Superior temporal gyrus (tissue), 1 donor: ENCODE data around the gene TUBGCP5.
A peak's percentile ranks its signal among the peaks of the same experiment; 100 is the strongest.
"Not testable (repeated sequence)": the region's sequence is repeated elsewhere in the genome, so short reads cannot be mapped to it uniquely, and the experiment has no call there.

Source experiments
- DNase-seq: peaks from one replicate; pipeline ENCODE4 v3.0.0-alpha.2; 2016; ENCODE audit errors: extremely low spot score

TUBGCP5 gene

DNA sequence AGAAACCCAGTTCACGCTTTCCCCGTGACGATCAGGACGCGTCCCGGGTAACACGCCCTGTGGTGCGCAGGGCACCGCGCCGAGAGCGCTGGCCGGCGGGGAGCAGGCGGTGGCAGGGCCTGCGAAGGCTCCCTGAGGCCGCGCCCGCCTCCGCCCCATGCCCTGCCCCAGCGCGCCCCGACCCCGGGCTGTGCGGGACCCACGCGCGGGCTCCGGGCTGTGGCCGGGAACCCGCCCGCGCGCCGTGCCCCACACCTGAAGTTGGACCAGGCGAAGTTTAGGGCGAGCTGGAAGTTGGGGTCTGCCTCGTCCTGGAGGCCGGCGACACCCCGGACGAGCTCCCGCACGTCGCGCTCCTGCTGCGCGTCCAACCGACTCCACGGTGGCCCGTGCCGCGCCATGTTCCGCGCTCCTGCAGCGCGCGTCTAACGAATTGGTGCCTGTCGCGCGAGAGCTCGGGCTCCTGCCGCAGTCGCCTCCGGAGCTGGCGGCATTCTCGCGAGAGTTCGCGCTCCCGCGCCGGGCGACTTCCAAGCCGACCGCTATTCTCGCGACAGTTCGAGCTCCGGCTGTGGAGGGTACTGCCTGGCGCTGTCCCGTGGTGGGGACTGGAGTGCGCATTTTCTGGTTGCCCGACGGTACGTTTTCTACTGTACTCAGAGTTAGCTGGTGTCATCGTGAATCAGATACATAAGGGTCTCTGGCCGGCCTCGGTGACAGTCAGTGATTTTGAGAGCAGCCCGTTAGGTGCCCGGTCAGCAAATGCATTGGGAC, at the start of gene TUBGCP5:
TUBGCP5 (minus strand) TSS at position 427 of the 774 bp plus-strand sequence; CDS start at position 401, 26 bp downstream.
- DNase-seq: peak; percentile 92

GRCh38 chr15:23083115-23083514, 43.7 kb upstream of the TUBGCP5 start:
- DNase-seq: no peak

DNA sequence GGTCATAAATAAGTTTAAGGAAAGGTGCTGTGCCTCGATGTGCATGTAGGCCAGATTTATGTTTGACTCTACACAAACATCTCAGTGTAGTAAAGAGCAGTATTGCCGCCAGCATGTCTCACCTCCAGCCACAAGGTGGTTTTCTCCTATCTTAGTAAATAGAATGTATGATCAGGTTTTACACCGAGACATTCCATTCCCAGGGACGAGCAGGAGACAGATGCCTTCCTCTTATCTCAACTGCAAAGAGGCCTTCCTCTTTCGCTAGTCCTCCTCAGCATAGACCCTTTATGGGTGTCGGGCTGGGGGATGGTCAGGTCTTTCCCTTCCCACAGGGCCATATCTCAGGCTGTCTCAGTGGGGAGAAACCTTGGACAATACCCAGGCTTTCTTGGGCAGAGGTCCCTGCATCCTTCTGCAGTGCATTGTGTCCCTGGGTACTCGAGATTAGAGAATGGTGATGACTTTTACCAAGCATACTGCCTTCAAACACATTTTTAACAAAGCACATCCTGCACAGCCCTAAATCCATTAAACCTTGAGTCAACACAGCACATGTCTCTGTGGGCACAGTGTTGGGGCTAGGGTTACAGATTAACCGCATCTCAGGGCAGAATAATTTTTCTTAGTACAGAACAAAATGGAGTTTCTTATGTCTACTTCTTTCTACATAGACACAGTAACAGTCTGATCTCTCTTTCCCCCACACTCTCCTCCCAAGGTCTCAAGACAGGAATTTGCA, 42.8 kb upstream of the TUBGCP5 start:
- not testable (repeated sequence) for DNase-seq

GRCh38 chr15:23081271-23081670, 41.9 kb upstream of the TUBGCP5 start:
- peak; percentile 27 for DNase-seq

- DNase-seq: no peak
These were observed 40.4 kb upstream of the TUBGCP5 start for GRCh38 chr15:23079766-23080165.

DNA sequence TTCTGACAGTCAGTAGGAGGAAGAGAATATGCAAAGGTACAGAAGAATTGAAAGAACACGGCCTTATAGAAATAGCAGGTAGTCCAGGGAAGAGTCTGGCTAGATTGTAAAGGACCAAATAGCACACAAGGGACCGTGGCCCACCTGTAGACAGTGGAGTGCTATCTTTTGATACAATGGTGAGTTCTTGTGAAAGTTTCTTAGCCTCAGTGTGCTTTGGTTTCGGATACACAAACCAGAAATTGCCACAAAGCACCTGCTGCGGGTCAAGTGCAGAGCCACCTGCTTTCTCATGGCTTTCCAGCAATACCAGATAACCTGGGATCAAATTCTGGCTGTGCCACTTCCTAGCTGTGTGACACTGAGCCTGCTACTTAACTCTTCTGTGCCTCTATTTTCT, 36.6 kb upstream of the TUBGCP5 start:
- DNase-seq: no peak

DNA sequence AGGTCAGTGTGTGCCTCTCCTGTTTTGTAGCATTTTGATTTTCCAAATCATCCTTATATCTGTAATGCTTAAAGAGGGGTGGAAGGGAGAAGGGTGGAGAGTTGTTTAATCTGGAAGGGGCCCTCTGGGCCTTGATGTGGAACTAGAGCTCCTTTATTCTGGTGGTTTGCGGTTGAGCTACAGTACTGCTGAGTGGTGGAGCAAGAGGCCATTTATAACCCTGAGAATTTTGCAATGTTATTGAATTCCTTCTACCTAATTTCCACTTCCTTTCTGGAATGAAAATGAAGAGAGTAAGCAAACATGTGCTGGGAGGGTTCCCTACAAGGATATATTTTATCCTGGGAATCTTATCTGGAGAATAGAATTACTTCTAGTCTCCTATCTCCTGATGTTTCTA, 35.3 kb upstream of the TUBGCP5 start:
- no peak for DNase-seq

DNA sequence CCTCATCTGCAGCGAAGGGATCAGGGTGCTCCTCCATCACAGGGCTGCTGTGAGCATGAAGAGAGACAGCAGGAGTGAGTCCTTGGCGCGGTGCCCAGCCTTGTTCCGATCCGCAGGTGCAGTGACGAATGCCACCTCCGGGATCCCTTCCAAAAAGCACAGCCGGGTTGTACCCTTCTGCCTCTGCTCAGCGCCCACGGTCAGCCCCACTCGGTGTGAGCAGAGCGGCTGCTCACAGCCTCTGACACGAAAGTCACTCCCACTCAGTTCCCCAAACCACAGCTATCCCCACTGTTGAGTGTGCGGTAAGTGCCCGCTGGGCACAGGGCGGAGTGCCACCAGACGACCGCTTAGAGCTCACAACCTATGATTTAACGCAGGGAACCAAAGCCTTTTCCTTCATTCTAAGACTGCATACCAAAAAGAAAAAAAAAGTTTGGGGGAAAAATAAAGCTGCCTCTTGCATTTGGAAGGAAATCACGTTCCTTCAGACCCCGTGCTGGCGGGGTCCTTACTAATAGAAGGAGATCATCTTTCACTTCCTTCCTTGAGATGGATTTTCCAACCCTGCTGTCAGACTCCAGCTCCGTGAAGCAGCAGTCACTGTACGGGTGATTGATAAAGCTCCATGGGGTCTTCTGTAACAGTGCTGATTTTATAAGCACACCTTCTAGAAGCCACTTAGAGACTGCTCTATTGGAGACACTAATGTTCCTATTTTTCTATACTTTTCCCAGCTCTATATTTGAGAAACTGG, 34.7 kb upstream of the TUBGCP5 start:
- DNase-seq: peak; percentile 8

DNA sequence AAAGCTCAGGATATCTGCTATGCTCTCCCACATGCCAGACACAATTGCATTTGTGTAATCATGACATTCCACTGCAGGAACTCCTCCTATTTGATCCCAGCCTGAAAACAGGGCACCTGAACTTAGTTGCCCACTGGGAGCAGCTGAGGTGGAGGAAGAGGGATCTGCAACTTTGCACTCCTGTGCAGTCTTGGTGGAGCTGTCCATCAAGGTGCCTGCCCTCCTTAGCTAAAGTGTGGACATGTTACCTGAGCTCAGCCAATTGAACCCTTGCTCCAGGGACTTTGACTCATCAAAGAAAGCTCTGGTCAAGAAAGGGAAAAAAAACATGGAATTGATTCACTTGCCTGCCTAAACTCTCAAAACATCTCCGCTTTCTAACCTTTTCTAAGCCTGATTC, 33.3 kb upstream of the TUBGCP5 start:
- DNase-seq: peak; percentile 1

- no peak for DNase-seq
These were observed 30.3 kb upstream of the TUBGCP5 start for GRCh38 chr15:23069496-23070166.

DNA sequence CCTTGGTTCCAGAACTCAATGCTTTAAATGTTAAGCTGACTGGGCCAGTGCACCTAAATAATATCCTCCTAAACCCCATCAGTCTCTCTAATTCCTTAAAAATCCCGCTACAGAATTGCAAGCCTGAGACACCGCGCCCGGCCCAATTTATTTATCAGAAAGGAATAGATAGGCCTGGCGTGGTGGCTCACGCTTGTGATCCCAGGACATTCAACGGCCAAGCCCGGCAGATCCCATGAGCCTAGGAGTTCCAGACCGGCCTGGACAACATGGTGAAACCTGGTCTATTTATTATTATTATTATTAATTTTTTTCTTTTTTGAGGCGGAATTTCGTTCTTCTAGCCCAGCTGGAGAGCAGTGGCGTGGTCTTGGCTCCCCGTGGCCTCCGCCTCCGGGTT, 28.0 kb upstream of the TUBGCP5 start:
- DNase-seq: no peak

DNA sequence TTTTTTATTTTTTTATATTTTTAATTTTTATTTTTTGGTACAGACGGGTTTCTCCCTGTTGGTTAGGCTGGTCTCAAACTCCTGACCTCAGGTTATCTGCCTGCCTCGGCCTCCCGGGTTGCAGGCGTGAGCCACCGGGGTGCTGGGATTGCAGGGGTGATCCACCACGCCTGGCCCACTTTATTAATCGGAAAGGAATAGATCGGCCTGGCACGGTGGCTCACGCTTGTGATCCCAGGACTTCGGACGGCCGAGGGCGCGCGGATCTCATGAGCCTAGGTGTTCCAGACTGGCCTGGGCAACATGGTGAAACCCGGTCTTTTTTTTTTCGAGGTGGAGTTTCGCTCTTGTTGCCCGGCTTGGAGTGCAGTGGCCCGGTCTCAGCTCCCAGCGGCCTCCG, 26.5 kb upstream of the TUBGCP5 start:
- no peak for DNase-seq

DNA sequence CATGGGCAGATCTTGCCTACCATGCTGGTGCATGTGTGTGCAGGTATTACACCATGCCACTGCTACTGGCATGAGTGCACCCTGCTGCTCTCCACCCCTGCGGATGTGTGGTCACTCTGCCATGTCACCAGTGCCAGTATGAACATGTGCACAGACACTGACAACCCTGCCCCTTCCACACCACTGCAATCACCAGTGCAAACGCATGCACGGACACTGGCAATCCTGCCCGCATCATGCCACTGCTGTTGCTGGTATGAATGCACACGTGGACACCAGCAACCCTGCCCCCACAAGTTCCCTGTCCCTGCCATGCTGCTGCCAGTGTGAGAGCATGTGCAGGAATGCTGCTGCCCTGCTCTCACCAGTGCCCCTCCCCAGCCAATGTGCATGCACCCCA, 24.8 kb upstream of the TUBGCP5 start:
- DNase-seq: no peak

DNA sequence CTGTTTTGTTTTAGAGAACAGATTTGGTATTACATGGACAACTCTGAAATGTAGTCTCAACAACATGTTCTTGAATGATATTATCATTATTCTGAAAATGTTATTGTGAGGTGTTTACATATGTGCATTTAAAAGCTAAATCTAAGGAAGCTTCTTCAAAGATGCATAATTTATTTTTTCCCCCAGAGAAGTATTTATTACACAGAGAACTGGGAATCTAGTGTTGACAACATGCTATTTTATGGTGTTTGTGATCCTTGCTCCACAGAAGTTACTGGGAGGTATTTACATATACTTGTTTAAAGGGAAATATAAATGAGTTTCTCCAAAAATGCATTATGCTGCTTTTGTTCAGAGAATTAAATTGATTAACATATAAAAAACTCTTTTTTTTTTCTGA, 18.3 kb upstream of the TUBGCP5 start:
- no peak for DNase-seq

DNA sequence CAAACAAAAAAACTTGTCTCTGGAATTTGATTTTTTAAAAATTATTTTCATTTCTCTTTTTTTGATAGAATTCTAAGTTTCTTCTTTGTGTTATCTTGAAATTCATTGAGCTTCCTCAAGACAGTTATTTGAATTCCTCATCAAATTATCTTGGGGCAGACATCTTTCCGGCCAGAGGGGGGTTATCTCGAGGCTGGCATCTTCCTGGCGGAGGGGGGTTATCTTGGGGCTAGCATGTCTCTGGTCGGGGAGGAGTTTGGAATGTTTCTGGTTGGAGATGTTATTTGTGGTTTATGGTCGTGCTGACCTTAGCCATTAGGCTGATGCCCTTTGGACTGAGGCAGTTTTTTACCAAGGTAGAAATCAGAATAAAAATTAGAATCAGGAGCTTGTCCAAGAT, 15.9 kb upstream of the TUBGCP5 start:
- peak; percentile 1 for DNase-seq

DNA sequence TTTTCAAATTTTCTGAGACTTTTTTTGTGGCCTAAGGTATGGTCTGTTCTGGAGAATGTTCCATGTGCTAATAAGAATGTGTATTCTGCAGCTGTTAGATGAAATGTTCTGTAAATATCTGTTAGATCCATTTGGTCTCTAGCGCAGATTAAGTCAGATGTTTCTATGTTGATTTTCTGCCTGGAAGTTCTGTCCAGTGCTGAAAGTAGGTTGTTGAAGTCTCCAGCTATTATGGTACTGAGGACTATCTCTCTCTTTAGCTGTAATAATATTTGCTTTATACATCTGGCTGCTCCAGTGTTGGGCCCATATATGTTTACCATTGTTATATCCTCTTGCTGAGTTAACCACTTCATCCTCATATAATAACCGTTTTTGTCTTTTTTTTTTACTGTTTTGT, 13.2 kb upstream of the TUBGCP5 start:
- peak; percentile 8 for DNase-seq

- peak; percentile 6 for DNase-seq
These were observed 11.3 kb upstream of the TUBGCP5 start for GRCh38 chr15:23050708-23051107.

- no peak for DNase-seq
These were observed 10.7 kb upstream of the TUBGCP5 start for GRCh38 chr15:23049984-23050628.

DNA sequence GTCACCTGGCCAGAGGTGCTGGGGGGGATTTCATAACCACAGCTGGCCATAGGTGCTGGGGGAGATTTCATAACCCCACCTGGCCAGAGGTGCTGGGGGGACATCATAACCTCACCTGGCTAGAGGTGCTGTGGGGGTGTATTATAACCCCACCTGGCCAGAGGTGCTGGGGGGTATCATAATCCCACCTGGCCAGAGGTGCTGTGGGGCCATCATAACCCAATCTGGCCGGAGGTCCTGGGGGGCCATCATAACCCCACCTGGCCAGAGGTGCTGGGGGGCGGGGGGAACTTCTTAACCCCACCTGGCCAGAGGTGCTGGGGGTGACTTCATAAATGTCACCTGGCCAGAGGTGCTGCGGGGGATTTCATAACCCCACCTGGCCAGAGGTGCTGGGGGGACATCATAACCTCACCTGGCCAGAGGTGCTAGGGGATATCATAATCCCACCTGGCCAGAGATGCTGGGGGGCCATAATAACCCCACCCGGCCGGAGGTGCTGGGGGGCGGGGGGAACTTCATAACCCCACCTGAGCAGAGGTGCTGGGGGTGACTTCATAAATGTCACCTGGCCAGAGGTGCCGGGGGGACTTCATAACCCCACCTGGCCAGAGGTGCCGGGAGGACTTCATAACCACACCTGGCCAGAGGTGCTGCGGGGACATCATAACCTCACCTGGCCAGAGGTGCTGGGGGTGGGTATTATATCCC, 9.4 kb upstream of the TUBGCP5 start:
- not testable (repeated sequence) for DNase-seq

- not testable (repeated sequence) for DNase-seq
These were observed 4.6 kb upstream of the TUBGCP5 start for GRCh38 chr15:23043987-23044386.

DNA sequence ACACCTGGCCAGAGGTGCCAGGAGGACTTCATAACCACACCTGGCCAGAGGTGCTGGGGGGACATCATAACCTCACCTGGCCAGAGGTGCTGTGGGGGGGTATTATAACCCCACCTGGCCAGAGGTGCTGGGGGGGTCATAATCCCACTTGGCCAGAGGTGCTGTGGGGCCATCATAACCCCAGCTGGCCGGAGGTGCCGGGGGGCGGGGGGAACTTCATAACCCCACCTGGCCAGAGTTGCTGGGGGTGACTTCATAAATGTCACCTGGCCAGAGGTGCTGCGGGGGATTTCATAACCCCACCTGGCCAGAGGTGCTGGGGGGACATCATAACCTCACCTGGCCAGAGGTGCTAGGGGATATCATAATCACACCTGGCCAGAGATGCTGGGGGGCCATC, 4.2 kb upstream of the TUBGCP5 start:
- DNase-seq: not testable (repeated sequence)
